ENCODE results near the gene ITPR2. TPM values are rescaled to one million over a fixed set of nuclear protein-coding genes. Genes with fewer than 3 reads are reported as not detected.

Gene ITPR2
- total RNA-seq, 3 donors from 2014 or later (not counting 1 experiment from before 2014, with no cell fraction given), result 59.1 to 70.7 (median 68.2) TPM

GRCh38 chr12:26451763-26452162 lies 381.2 kb downstream of the ITPR2 start:
- Histone ChIP-seq H3K27me3 (ENCODE audit: control insufficient read depth, insufficient read depth, low read length) (no peaks in the 10 kb centered on the region), H3K36me3 (ENCODE audit: control insufficient read depth, insufficient read depth, low read length) (no peaks in the 10 kb centered on the region), H3K27ac (ENCODE audit: low read length) (no peak overlapping the region), H3K9me3 (ENCODE audit: control insufficient read depth, insufficient read depth, low read length) (no peaks in the 10 kb centered on the region), H3K4me1 (ENCODE audit: control insufficient read depth, insufficient read depth, low read length) (no peaks in the 10 kb centered on the region), H3K4me3 (ENCODE audit: low read length) (no peak overlapping the region)
- H3K9me3 Mint-ChIP-seq, result no peaks in the 10 kb centered on the region
- intact Hi-C loops (cut with micrococcal nuclease), result no loop called here
- H3K4me3 Mint-ChIP-seq, result no peak overlapping the region
- DNase-seq (no peak), ATAC-seq (no peak)
- H3K27me3 Mint-ChIP-seq (ENCODE audit: low read depth in 2 of 2), result no peaks in the 10 kb centered on the region
- no peak overlapping the region for H3K27ac Mint-ChIP-seq
- H3K36me3 Mint-ChIP-seq, result peaks cover 2% of the 10 kb centered on the region
- H3K4me1 Mint-ChIP-seq, result no peaks in the 10 kb centered on the region
- no peak for TF ChIP-seq CTCF (IDR thresholded peaks at IDR 0.05)
- WGBS (ENCODE audit: insufficient coverage), result 97% methylated on average over 4 of the region's 4 CpGs

GRCh38 chr12:26445909-26446308 lies 387.1 kb downstream of the ITPR2 start:
- Mint-ChIP-seq H3K4me1 (no peaks in the 10 kb centered on the region), H3K36me3 (peaks cover 1% of the 10 kb centered on the region), H3K27me3 (ENCODE audit: low read depth in 2 of 2) (no peaks in the 10 kb centered on the region), H3K4me3 (no peak overlapping the region), H3K27ac (no peak overlapping the region), H3K9me3 (no peaks in the 10 kb centered on the region)
- Histone ChIP-seq H3K4me1 (ENCODE audit: control insufficient read depth, insufficient read depth, low read length) (no peaks in the 10 kb centered on the region), H3K4me3 (ENCODE audit: low read length) (no peak overlapping the region), H3K36me3 (ENCODE audit: control insufficient read depth, insufficient read depth, low read length) (peaks cover 7% of the 10 kb centered on the region), H3K9me3 (ENCODE audit: control insufficient read depth, insufficient read depth, low read length) (no peaks in the 10 kb centered on the region), H3K27me3 (ENCODE audit: control insufficient read depth, insufficient read depth, low read length) (no peaks in the 10 kb centered on the region), H3K27ac (ENCODE audit: low read length) (no peak overlapping the region)
- no peak for TF ChIP-seq CTCF (IDR thresholded peaks at IDR 0.05)
- DNase-seq (no peak), ATAC-seq (no peak)
- intact Hi-C loops (cut with micrococcal nuclease), result no loop called here
- WGBS (ENCODE audit: insufficient coverage), result 95% methylated on average over 2 of the region's 2 CpGs

GRCh38 chr12:26443309-26443708 lies 389.7 kb downstream of the ITPR2 start:
- Mint-ChIP-seq H3K36me3 (peaks cover 5% of the 10 kb centered on the region), H3K4me3 (no peak overlapping the region), H3K27me3 (ENCODE audit: low read depth in 2 of 2) (no peaks in the 10 kb centered on the region), H3K9me3 (no peaks in the 10 kb centered on the region), H3K4me1 (no peaks in the 10 kb centered on the region), H3K27ac (no peak overlapping the region)
- ATAC-seq (no peak), DNase-seq (no peak)
- Histone ChIP-seq H3K9me3 (ENCODE audit: control insufficient read depth, insufficient read depth, low read length) (no peaks in the 10 kb centered on the region), H3K27ac (ENCODE audit: low read length) (no peak overlapping the region), H3K4me3 (ENCODE audit: low read length) (no peak overlapping the region), H3K4me1 (ENCODE audit: control insufficient read depth, insufficient read depth, low read length) (no peaks in the 10 kb centered on the region), H3K27me3 (ENCODE audit: control insufficient read depth, insufficient read depth, low read length) (no peaks in the 10 kb centered on the region), H3K36me3 (ENCODE audit: control insufficient read depth, insufficient read depth, low read length) (peaks cover 12% of the 10 kb centered on the region)
- no peak for TF ChIP-seq CTCF (IDR thresholded peaks at IDR 0.05)
- intact Hi-C loops (cut with micrococcal nuclease), result no loop called here
- no CpG with 5 or more reads among the region's 2 CpGs for WGBS (ENCODE audit: insufficient coverage)

- 93% methylated on average over 1 of the region's 1 CpG for WGBS (ENCODE audit: insufficient coverage)
- Mint-ChIP-seq H3K36me3 (peaks cover 5% of the 10 kb centered on the region), H3K27ac (no peak overlapping the region), H3K27me3 (ENCODE audit: low read depth in 2 of 2) (no peaks in the 10 kb centered on the region), H3K4me3 (no peak overlapping the region), H3K9me3 (no peaks in the 10 kb centered on the region), H3K4me1 (no peaks in the 10 kb centered on the region)
- ATAC-seq (no peak), DNase-seq (no peak)
- no peak for TF ChIP-seq CTCF (IDR thresholded peaks at IDR 0.05)
- H3K4me1 ChIP-seq (ENCODE audit: control insufficient read depth, insufficient read depth, low read length), result no peaks in the 10 kb centered on the region
- H3K36me3 ChIP-seq (ENCODE audit: control insufficient read depth, insufficient read depth, low read length), result peaks cover 12% of the 10 kb centered on the region
- no peaks in the 10 kb centered on the region for H3K9me3 ChIP-seq (ENCODE audit: control insufficient read depth, insufficient read depth, low read length)
- intact Hi-C loops (cut with micrococcal nuclease), result no loop called here
- no peak overlapping the region for H3K4me3 ChIP-seq (ENCODE audit: low read length)
- no peak overlapping the region for H3K27ac ChIP-seq (ENCODE audit: low read length)
- H3K27me3 ChIP-seq (ENCODE audit: control insufficient read depth, insufficient read depth, low read length), result no peaks in the 10 kb centered on the region
Measured at GRCh38 chr12:26441434-26441833, 391.6 kb downstream of the ITPR2 start.
